ENCODE results near the gene LRP6. TPM values are rescaled to one million over a fixed set of nuclear protein-coding genes. Genes with fewer than 3 reads are reported as not detected.
"Not testable (repeated sequence)": the region's sequence is repeated elsewhere in the genome, so short reads cannot be mapped to it uniquely, and the experiment has no call there.

Gene LRP6
- polyA plus RNA-seq, 10 donors, result 27.8 to 37.0 (median 33.6) TPM

DNA sequence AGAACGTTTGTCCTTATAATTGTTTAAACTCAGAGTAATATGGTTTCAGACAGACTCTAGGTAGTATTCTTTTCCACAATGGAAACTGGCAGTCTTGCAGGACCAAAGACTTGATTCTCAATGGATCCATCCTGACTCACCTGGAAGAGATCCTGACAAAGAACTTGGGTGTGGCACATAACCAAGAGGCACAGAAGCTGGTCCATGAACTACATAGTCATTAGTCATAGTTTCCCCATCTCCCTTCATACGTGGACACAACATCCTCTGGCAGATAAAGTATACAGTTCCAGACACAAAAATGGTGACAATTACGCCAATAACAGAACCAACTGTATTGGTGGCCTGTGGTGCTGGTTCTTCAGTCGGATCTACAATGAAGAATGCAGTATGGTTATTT, 140.3 kb downstream of the LRP6 start:
- no peak for DNase-seq

DNA sequence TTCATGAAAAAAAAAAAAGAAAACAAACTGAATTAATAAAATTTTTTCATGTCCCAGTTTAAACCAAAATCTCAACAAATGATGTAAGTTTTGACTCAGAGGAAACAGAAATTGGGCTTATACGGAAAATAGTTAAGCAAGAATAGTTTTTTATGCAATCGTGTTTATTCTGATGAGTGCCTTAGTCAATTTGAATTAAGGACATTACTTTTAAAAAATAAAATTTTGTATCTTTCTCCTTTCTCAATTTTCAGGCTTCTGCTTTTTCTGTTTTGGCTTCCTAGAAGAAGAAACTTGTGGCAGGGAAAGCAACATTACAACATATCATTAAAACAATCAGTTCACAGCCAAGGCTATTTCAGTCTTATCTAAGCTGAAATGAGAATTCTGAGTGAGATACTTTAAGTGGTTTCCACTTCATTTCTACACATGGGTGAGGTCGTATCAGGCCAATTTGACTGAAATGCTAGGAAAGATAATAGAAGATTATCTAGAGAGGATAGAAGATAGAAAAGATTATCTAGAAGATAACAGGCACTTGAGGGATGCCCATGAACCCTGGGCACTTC, 143.7 kb downstream of the LRP6 start:
- DNase-seq, result no peak

DNA sequence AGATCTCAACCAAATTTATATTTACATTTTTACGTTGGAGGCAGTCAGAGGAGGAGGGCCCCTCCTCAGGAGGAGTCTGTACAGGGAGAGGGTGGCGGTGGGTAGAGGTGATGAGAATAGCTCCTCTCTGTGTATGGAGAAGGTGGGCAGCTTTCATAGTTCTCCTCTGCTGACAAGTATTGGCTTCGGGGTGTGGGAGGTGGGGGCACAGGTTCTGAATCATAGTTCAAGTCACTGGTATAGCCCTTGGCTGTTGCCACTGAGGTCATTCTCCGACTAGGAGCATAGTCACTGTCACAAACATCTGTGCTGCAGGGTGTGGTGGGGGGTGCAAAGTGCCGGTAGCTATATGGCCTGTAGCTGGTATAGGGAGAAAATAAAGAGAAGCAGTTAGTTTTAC, 145.8 kb downstream of the LRP6 start:
- no peak for DNase-seq

DNA sequence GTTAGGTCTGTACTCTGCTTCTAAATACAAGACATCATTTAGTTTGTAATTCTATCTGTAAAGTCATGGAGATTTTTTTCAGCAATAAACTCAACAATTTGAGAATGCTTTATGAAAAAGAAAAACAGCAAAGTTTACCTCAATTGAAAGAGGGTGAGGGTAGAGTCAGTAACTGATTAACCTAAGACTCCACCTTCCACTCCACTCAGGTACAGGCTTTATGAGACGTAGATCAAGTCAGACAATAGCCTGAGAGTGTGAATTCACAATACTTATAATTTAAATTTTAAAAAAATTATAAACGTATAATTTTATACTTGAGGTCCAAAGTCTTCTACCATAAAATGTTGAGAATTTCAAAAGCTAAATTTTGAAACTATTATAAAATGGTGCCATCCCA, 150.2 kb downstream of the LRP6 start:
- no peak for DNase-seq

DNA sequence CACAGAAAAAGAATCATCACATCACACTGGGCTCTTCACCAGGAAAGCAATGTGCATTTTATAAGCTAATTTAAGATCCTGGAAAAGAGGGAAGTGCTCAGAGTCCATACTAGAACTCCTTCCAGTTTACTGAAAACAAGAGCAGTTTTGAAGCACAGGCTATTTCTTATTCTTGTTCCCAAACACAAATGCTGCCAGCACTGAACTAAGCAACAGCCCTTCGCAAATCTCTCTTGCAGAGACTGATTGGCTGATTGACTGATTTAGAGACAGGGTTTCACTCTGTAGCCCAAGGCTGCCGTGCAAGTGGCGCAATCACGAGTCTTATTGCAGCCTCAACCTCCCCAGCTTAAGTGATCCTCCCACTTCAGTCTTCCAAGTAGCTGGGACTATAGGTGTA, 151.3 kb downstream of the LRP6 start:
- DNase-seq, result peak in 2 of 3 donors; percentile 20 to 38

DNA sequence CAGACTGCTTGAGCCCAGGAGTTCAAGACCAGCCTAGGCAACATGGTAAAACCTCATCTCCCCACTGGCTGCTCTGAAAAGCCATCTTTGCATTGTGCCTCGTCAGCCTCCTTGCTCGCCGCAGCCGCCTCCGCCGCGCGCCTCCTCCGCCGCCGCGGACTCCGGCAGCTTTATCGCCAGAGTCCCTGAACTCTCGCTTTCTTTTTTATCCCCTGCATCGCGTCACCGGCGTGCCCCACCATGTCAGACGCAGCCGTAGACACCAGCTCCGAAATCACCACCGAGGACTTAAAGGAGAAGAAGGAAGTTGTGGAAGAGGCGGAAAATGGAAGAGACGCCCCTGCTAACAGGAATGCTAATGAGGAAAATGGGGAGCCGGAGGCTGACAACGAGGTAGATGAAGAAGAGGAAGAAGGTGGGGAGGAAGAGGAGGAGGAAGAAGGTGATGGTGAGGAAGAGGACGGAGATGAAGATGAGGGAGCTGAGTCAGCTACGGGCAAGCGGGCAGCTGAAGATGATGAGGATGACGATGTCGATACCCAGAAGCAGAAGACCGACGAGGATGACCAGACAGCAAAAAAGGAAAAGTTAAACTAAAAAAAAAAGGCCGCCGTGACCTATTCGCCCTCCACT, 155.8 kb downstream of the LRP6 start:
- not testable (repeated sequence) for DNase-seq

DNA sequence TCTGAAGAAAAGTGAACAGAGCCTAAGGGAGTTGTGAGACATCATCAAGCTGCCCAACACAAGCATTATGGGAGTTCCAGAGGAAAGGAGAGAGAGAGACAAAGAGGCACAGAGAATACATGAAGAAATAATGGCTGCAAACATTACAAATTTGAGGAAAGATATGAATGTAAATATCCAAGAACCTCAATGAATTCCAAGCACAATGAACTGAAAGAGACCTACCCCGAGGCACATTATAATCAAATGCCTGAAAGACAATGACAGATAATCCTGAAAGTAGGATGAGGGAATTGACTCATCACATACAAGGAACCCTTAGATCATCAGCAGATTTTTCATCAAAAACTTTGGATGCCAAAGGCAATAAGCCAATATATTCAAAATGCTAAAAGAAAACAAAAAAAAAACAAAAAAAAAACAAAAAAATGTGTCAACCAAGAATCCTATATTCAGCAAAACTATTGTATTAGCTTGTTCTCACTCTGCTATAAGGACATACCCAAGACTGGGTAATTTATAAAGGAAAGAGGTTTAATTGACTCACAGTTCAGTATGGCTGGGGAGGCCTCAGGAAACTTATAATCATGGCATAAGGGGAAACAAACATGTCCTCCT, 158.3 kb downstream of the LRP6 start:
- no peak for DNase-seq

DNA sequence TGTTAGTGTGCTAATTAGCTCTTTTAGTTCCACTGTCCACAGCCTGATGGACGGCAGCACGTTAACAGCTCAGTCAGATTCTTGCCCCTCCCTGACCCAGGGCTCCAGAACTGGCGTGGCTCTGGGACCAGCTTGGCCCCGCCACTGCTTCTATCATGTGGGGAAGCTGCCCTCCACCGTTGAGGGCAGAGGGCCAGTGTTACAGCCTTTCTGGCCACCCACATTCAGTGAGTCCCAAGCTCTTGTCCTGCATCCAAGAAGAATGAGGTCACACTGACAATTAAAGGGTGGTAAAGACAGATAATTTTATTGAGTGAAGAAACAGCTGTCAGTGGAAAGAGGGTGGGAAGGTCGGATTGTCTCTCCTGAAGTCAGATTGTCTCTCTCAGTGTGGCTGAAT, 159.2 kb downstream of the LRP6 start:
- DNase-seq, result no peak

DNA sequence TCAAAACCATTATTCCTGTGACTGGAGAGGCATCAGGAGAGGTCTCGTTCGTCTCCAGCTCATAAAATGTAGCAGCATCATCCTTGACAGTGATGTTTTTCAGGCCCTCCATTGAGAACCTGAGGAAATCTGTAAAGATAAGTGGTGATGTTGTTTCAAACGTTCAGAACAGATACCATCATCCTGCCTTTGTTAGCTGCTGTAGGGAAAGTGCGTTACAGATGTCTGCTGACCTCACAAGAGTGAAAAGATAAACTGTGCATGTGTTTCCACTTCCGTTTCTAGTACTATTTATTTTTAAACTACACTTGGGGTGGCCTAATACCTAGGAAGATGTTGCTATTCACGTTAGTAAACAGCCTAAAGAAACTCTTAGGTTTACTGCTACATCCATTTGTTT, 167.7 kb downstream of the LRP6 start:
- DNase-seq, result no peak

DNA sequence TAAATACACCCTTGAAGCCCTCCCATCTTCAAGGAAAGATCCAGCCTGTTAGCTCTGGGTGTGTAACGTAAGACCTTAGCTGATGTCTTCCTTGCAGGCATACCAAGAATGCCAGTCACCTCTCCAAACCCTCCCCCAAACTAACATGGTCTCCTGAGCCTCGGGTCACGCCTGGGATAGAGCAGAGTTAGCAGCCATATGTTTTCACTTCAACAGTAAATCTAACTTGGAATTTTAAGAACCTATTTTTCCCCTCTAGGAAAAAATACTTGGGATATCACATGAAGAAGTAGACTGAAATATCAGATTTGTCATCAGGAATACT, 168.2 kb downstream of the LRP6 start:
- DNase-seq, result no peak

DNA sequence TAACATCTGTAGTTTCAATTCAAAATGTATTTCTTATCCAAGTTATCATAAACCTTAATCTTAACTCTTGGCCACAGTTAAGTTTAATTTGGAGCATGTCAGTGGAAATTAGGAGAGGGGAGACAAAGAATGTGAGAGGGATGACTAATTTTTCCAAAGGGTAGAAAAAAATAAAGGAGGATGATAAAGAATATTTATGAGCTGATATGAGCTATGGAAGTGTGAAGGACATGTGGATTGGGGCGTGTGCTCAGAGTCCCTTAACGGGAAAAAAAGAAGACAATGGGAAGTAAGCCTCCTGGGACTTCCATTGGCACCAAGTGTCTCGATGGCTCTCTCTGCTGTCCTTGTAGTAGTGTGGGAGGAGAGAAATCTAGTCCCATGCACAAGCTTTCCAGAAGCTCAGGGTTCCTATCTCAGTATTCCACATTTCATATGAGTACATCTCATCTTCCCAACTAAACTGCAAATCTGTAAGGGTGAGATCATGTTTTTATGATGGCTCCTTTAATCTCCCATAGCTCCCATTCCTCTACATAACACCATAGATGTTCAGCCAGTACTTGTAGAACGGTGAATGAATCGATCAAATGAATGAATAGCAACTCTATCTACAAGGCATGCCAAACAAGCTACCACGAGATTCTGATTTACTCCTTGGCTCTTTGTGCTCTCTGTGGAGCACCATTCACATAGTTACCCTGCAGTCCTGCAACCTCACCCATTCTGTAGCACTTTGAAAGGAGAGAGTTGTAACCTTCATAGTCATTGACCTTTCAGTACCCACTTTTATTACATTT, 168.8 kb downstream of the LRP6 start:
- peak in 1 of 3 donors; percentile 36 for DNase-seq

DNA sequence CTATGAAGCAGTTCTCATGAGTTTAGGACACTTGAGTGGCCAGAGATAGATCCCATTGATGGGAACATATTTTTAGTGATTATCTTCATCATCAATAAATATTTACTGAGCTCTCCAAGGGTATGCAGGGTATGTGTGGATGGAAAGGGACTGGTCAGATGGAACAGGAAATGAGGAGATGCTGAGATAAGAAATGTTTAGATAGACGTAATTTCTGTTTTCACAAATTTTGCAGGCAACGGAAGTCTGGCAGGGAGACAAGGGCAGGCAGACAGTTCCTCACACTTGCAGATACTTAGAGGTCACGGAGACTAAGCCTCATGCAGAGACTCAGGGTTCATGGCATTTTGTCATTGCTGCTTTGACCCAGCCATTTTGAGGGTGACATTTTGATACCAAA, 171.8 kb downstream of the LRP6 start:
- DNase-seq, result no peak

DNA sequence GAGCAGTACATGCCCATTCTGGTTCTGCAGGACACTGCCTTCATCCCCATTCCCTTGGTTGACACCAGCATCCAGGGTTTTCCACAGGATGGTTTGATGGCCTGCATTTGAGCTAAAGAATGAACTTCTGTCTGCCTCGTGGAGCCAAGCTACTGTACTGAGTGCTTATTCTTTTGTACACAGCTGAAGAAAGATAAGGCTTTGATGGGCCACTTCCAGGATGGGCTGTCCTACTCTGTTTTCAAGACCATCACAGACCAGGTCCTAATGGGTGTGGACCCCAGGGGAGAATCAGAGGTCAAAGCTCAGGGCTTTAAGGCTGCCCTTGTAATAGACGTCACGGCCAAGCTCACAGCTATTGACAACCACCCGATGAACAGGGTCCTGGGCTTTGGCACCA, 172.4 kb downstream of the LRP6 start:
- no peak for DNase-seq

DNA sequence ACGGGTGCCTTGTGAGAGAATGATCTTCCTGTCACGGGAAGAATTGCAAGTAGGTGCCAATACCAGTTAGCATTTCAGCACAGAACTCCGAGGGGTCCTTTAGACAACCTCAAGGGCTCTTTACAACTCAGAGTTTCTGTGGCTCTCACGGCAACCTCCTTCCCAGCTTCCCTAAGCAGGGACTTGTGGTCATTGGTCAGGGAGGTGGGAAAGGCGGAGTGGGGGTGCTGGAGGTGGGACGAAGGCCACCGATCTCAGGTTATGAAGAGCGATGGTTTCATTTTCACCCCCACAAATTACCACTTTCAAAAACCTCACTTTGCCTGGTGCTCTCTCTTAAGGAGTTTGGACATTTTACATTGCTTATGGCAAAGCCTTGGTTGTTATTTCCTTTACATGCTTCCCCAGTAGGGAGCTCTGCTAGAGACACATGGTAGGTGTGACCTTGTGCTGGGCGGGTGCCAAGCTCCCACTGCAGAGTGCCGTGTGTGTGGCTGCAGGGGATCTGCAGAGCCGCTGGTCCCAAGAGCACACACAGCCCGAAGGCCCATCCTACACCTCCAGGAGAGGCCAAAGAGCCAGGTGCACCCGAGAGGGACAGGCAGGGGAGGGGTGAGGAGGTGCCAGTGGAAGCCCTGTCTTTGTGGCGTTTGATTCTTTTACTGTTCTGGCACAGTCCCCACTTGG, 174.7 kb downstream of the LRP6 start:
- DNase-seq, result no peak

DNA sequence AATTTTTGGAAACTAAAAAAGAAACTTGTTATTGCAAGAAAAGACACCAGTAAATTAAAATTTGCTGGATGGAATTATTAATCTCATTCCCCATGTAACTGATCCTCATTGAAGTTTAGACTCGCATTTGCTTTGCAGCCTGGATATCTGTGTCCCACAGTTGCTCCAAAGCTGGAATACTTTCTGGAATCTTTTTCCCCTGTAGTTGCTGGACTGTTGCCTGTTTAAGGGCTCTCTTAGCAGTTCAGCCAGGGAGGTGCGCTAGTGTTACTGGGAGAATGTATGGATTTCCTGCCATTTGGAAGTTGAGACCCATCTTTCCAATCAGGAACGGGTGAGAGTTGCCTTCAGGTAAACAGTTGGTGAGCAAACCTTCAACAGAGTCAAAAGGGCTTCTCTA, 175.8 kb downstream of the LRP6 start:
- DNase-seq, result peak in 1 of 3 donors; percentile 48

DNA sequence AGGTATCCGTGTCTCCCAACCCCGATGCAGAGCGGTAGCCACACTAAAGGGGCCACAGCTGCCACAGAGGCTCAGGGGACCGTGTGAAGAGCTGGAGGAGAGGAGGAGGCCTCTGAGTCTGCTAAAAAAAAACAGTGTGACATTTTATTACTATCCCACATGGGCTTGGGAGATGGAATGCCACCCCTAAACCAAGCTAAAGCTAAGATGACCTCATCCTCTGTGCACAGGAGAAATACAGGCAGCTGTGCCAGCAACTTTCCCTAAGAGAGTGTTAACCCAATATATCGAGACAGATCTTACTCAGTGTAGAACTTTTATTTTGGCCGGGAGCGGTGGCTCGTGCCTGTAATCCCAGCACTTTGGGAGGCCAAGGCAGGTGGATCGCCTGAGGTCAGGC, 178.1 kb downstream of the LRP6 start:
- DNase-seq, result no peak

DNA sequence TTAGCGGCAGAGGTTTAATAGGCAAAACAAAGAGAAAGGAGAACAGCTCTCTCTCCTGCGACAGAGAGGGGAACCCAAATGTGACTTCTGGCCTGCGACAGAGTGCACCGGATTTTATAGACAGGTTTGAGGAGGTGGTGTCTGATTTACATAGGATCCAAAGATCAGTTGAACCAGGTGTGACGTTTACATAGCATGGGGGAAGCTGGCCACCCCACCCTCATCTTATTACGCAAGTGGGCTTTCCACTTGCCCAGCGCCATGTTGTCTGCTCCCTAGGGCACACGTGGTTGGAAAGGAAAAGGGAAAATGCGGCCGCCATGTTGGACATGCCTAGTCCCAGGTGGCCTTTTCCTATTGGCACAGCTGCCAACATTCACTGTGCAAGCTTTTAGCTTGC, 178.7 kb downstream of the LRP6 start:
- no peak for DNase-seq

DNA sequence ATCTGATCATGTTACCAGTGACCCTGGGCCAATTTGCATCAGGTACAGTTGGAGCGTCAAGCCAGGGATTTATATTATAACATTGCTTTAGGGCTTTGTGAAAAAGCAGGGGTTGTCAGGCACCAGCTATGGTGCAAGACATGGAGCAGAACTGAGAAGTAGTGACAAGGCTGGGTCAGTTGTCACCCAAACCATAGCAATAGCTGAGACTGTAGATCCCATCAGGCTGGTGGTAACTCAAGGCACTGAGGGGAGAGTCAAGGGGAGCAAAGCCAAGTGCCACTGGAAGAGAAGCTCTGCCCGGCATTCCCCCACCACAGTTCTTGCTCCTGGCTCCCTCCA, 179.2 kb downstream of the LRP6 start:
- no peak for DNase-seq

DNA sequence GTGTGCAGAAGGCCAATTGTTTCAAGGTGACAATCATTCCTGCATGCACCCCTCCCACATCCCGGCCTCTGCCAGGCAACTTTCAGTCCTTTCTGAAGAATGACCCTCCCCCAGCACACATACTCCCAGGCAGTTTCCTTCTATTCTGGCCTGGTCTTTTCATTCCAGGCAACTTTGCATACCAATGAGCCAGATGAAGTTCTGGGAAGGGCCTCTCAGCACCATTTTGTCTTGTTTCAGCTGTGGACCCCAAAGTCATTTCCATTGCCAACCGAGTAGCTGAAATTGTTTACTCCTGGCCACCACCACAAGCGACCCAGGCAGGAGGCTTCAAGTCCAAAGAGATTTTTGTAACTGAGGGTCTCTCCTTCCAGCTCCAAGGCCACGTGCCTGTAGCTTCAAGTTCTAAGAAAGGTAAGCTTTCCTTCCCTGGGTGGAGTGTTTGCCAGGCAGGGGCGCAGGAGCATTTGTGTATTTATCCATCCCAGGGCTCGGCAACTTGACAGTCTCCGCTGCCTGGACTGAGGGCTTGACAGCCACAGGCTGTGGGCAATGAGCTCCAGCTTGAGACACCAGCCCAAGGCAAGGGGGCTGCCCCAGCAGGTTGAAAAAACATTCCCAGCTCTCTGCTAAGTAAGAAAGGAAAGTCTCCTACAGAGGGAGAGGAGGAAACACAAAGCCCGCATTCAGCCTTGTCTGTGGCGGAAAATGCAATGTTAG, 179.7 kb downstream of the LRP6 start:
- DNase-seq, result no peak

DNA sequence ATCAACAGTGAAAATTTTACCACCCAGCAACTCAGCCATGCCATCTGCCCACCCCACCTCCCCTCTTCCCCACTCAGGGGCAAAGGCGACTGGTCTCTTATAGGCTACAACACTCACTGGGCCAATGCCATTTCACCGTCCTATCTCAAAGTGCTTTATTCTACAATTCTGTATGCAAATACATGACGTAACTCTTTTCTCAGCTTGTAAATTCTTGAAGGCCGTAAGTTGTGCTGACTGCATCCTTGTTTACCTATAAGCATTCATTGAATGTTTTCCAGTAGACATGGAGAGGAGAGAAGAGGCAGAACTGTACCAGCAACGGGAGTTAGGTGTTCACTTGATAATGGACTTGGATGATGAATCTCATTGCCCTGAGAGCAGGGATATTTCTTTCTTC, 180.5 kb downstream of the LRP6 start:
- DNase-seq, result no peak

DNA sequence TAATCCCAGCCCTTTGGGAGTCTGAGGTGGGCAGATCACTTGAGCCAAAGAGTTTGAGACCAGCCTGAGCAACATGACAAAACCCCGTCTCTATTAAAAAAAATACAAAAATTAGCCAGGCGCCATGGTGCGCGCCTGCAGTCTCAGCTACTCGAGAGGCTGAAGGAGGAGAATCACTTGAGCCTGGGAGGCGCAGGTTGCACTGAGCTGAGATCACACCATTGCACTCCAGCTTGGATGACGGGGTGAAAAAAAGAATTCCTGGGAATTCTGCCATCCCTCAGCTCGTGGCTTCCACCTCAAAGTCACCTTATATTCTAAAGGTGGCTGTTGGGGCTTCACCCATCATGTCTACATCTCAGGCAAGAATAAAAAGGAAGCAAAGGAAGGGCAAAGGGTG, 183.2 kb downstream of the LRP6 start:
- no peak for DNase-seq
